Mucosa of descending colon (tissue), 3 donors: Measurements from ENCODE around the gene UNC13C. TPM values are rescaled to one million over a fixed set of nuclear protein-coding genes. Genes with fewer than 3 reads are reported as not detected.

Experiments
- ATAC-seq: fragments of 200-7000 bp; cut with Tn5 transposase; one replicate; pipeline ENCODE4 v1.9.1; 2020; ENCODE audit warnings: mild to moderate bottlenecking, moderate library complexity
- DNase-seq, 3 donors: peaks; one replicate each; pipeline ENCODE4 v3.0.0-alpha.2; 2020
- H3K36me3 ChIP-seq: fragments of 200-600 bp; one replicate; pipeline ENCODE4 v1.8.0; 2021; ENCODE audit warnings: low read depth, mild to moderate bottlenecking
- H3K4me1 ChIP-seq: fragments of 200-600 bp; one replicate; pipeline ENCODE4 v1.8.0; 2021; ENCODE audit warnings: low read depth, mild to moderate bottlenecking
- H3K4me3 ChIP-seq: fragments of 200-600 bp; one replicate; pipeline ENCODE4 v1.8.0; 2021; ENCODE audit warnings: mild to moderate bottlenecking
- H3K9me3 ChIP-seq: fragments of 200-600 bp; one replicate; pipeline ENCODE4 v1.8.0; 2021; ENCODE audit warnings: mild to moderate bottlenecking
- intact Hi-C, 2 donors: fragments of 100-400 bp; cut with DNase I in 1 of 2; cut with micrococcal nuclease in 1 of 2; formaldehyde crosslinking; loops; one replicate each; pipeline versions ENCODE4 v1.11.0 to v1.11.1; 2022; cut with DNase I, micrococcal nuclease
- total RNA-seq, 3 donors: library from RNA; stranded (reverse); fragmentation: NEBNext Ultra II Directional in 2 of 3; extraction: Animal tissue kit (Norgen Biotek cat#: 25700) in 2 of 3; gene quantifications; one replicate each; pipeline versions ENCODE4 v1.2.1 to v1.2.4, GENCODE V29; 2021 to 2023
- TF ChIP-seq, protein P1 (sequence below): fragments of 200-600 bp; IDR thresholded peaks from one replicate; pipeline ENCODE4 v1.8.0; 2022; ENCODE audit warnings: antibody characterized with exemption, mild to moderate bottlenecking
- donor health status: DM: no; HTN: no; CAD: no; lungs with moderate emphysema.
- donor health status: DM: no; HTN: no; CAD: no.
- donor health status: DM: no; HTN: yes; CAD: no.

UNC13C gene
- total RNA-seq, 3 donors from 2014 or later: 0.06 to 1.9 (median 0.12) TPM

GRCh38 chr15:54638666-54639065 lies 660.4 kb downstream of the UNC13C start:
- no peak overlapping the region for H3K4me3 ChIP-seq
- DNase-seq (no peak), ATAC-seq (no peak)
- intact Hi-C loops: no loop called here
- TF ChIP-seq, protein P1, sequence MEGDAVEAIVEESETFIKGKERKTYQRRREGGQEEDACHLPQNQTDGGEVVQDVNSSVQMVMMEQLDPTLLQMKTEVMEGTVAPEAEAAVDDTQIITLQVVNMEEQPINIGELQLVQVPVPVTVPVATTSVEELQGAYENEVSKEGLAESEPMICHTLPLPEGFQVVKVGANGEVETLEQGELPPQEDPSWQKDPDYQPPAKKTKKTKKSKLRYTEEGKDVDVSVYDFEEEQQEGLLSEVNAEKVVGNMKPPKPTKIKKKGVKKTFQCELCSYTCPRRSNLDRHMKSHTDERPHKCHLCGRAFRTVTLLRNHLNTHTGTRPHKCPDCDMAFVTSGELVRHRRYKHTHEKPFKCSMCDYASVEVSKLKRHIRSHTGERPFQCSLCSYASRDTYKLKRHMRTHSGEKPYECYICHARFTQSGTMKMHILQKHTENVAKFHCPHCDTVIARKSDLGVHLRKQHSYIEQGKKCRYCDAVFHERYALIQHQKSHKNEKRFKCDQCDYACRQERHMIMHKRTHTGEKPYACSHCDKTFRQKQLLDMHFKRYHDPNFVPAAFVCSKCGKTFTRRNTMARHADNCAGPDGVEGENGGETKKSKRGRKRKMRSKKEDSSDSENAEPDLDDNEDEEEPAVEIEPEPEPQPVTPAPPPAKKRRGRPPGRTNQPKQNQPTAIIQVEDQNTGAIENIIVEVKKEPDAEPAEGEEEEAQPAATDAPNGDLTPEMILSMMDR: no peak
- no peaks in the 10 kb centered on the region for H3K36me3 ChIP-seq
- no peaks in the 10 kb centered on the region for H3K4me1 ChIP-seq
- no peaks in the 10 kb centered on the region for H3K9me3 ChIP-seq

DNA sequence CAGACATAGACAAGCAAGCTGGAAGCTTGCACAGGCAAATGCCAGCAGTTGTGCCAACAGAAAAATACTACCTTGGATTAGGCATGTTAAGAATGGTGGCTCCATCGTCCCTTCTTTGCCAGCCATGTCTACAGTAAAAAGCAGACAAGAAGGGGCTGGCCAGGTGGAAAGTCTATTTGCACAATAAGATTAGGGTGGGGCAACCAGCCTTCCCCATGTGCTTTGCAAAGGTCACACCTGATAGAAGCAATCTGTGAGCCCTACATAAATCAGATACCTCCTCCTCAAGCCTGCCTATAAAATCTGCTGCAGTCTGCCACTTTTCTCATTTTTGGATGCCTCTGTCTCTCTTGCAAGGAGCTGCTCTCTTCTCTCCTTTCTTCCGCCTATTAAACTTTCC lies 662.6 kb downstream of the UNC13C start:
- Histone ChIP-seq H3K9me3 (no peaks in the 10 kb centered on the region), H3K4me3 (no peak overlapping the region), H3K4me1 (no peaks in the 10 kb centered on the region), H3K36me3 (no peaks in the 10 kb centered on the region)
- peak in 1 of 3 donors; percentile 22 for DNase-seq
- intact Hi-C loops: no loop called here
- TF ChIP-seq, protein P1: no peak
- ATAC-seq: peak; percentile 52

DNA sequence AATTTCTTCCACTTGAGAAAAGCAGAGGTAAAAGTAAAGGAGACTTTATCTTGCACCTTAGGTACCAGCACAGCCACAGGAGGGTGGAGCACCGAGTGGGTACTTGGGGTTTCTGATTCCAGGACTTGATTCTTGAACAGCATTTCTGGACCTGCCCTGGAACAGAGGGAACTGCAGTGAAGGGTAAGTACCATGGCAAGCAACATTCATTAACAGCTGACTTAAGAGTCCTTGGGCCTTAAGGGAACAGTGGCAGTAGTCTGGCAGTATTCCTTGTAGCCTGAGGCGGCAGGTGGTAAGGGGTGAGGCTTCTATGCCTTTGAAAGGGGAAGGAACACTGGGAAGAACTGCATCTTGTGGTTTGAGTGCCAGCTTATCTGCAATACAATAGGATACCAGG lies 666.6 kb downstream of the UNC13C start:
- Histone ChIP-seq H3K36me3 (no peaks in the 10 kb centered on the region), H3K9me3 (peaks cover 5% of the 10 kb centered on the region), H3K4me1 (no peaks in the 10 kb centered on the region), H3K4me3 (no peak overlapping the region)
- no peak for DNase-seq
- TF ChIP-seq, protein P1: no peak
- ATAC-seq: no peak
- intact Hi-C loops: no loop called here

DNA sequence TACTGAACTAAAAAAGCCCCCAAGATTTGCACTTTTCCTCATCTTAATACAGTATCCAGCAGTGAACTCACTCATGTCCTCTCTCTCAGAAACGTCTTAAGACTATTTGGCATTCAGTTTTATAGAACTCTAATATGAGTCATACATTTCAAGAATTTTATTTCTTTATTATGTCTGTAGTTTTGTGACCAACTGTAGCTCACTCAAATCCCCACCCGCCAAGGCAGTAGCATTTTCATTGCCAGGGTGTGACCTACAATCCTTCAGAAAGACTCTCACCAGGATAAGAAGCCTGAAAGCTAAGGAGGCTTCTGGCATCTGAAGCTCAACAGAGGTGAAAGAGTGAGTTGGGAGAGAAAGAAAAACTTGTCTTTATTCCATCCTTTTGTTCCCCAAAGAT lies 681.4 kb downstream of the UNC13C start:
- intact Hi-C loops: no loop called here
- Histone ChIP-seq H3K9me3 (no peaks in the 10 kb centered on the region), H3K4me3 (no peak overlapping the region), H3K36me3 (no peaks in the 10 kb centered on the region), H3K4me1 (peaks cover 12% of the 10 kb centered on the region)
- DNase-seq (peak in 2 of 3 donors; percentile 47 to 75), ATAC-seq (peak; percentile 98)
- TF ChIP-seq, protein P1: no peak

GRCh38 chr15:54660356-54660755 lies 682.1 kb downstream of the UNC13C start:
- Histone ChIP-seq H3K4me1 (peaks cover 12% of the 10 kb centered on the region), H3K4me3 (no peak overlapping the region), H3K9me3 (no peaks in the 10 kb centered on the region), H3K36me3 (no peaks in the 10 kb centered on the region)
- no peak for ATAC-seq
- intact Hi-C loops: no loop called here
- TF ChIP-seq, protein P1: no peak
- no peak for DNase-seq

GRCh38 chr15:54675241-54675640 lies 697.0 kb downstream of the UNC13C start:
- TF ChIP-seq, protein P1: no peak
- Histone ChIP-seq H3K4me1 (no peaks in the 10 kb centered on the region), H3K36me3 (no peaks in the 10 kb centered on the region), H3K4me3 (no peak overlapping the region), H3K9me3 (peaks cover 6% of the 10 kb centered on the region)
- intact Hi-C loops: no loop called here
- no peak for DNase-seq
- no peak for ATAC-seq
